ENCODE results near the gene SF3B4.
"Not testable (repeated sequence)": the region's sequence is repeated elsewhere in the genome, so short reads cannot be mapped to it uniquely, and the experiment has no call there.

The SF3B4 gene

GRCh38 chr1:149927563-149928400 is at the start of gene SF3B4:
Gene SF3B4, minus strand, starts transcription at chr1:149927803. Its CDS starts 44 bp downstream, at chr1:149927759.
- peak; percentile 90 for DNase-seq

- peak; percentile 90 for DNase-seq
Observed at GRCh38 chr1:149977345-149977744, 49.7 kb upstream of the SF3B4 start.

- DNase-seq, result no peak
Observed at GRCh38 chr1:149972547-149972946, 44.9 kb upstream of the SF3B4 start.

- no peak for DNase-seq
Observed at GRCh38 chr1:149967646-149968045, 40.0 kb upstream of the SF3B4 start.

GRCh38 chr1:149967041-149967440 is 39.4 kb upstream of the SF3B4 start:
- DNase-seq, result no peak

- DNase-seq, result no peak
Observed at GRCh38 chr1:149966405-149966804, 38.8 kb upstream of the SF3B4 start.

- no peak for DNase-seq
Observed at GRCh38 chr1:149965440-149965839, 37.8 kb upstream of the SF3B4 start.

GRCh38 chr1:149963358-149963757 is 35.8 kb upstream of the SF3B4 start:
- no peak for DNase-seq

GRCh38 chr1:149962736-149963135 is 35.1 kb upstream of the SF3B4 start:
- DNase-seq, result no peak

GRCh38 chr1:149962039-149962647 is 34.5 kb upstream of the SF3B4 start:
- peak; percentile 69 for DNase-seq

GRCh38 chr1:149957548-149957947 is 29.9 kb upstream of the SF3B4 start:
- not testable (repeated sequence) for DNase-seq

GRCh38 chr1:149949911-149950310 is 22.3 kb upstream of the SF3B4 start:
- no peak for DNase-seq

- no peak for DNase-seq
Observed at GRCh38 chr1:149945206-149945605, 17.6 kb upstream of the SF3B4 start.

GRCh38 chr1:149942885-149943284 is 15.3 kb upstream of the SF3B4 start:
- DNase-seq, result no peak

GRCh38 chr1:149942207-149942606 is 14.6 kb upstream of the SF3B4 start:
- DNase-seq, result no peak

- no peak for DNase-seq
Observed at GRCh38 chr1:149940427-149940826, 12.8 kb upstream of the SF3B4 start.

- not testable (repeated sequence) for DNase-seq
Observed at GRCh38 chr1:149938668-149939003, 11.0 kb upstream of the SF3B4 start.

- no peak for DNase-seq
Observed at GRCh38 chr1:149937759-149938158, 10.2 kb upstream of the SF3B4 start.

GRCh38 chr1:149936992-149937705 is 9.5 kb upstream of the SF3B4 start:
- peak; percentile 70 for DNase-seq

GRCh38 chr1:149936170-149936991 is 8.8 kb upstream of the SF3B4 start, which contains the start of gene MTMR11:
Gene MTMR11, minus strand, starts transcription at chr1:149936879. Its CDS starts 232 bp downstream, at chr1:149936647.
- no peak for DNase-seq

- DNase-seq, result no peak
Observed at GRCh38 chr1:149934356-149934755, 6.8 kb upstream of the SF3B4 start.

- DNase-seq, result no peak
Observed at GRCh38 chr1:149933208-149933607, 5.6 kb upstream of the SF3B4 start.

GRCh38 chr1:149932474-149932873 is 4.9 kb upstream of the SF3B4 start:
- no peak for DNase-seq
